Keratinocyte (primary cell): ENCODE data around the gene SLC43A3. TPM values are rescaled to one million over a fixed set of nuclear protein-coding genes. Genes with fewer than 3 reads are reported as not detected.

Source experiments
- DNase-seq: peaks from one replicate; pipeline ENCODE4 v3.0.0-alpha.2; 2011; ENCODE audit warnings: low read depth, missing footprints, low spot score
- FAIRE-seq: peaks from 2 replicates; lab custom pipeline; 2011; peaks lifted over from hg19 to GRCh38; lab: Jason Lieb, UNC
- H2AFZ ChIP-seq: 2 replicates; pipeline ENCODE4 v1.6.0; 2012; ENCODE audit warnings: low read length, control low read depth, inconsistent platforms; ENCODE audit not compliant: control insufficient read depth
- H3K27ac ChIP-seq: 2 replicates; pipeline ENCODE4 v1.5.1; 2011; ENCODE audit warnings: low read length; ENCODE audit not compliant: control insufficient read depth, insufficient read depth
- H3K27me3 ChIP-seq: 3 replicates; pipeline ENCODE4 v1.6.0; 2011; ENCODE audit warnings: low read length; ENCODE audit not compliant: control insufficient read depth, insufficient read depth; ENCODE audit errors: extremely low read depth
- H3K36me3 ChIP-seq, 2 experiments: 2 replicates in 1 of 2; 3 replicates in 1 of 2; pipeline ENCODE4 v1.5.1; 2011; ENCODE audit warnings: low read length in 2 of 2, mild to moderate bottlenecking in 1 of 2; ENCODE audit not compliant: control insufficient read depth in 2 of 2, insufficient read depth in 2 of 2; ENCODE audit errors: extremely low read depth in 1 of 2
- H3K4me1 ChIP-seq: 3 replicates; pipeline ENCODE4 v1.5.1; 2011; ENCODE audit warnings: low read length; ENCODE audit not compliant: control insufficient read depth, insufficient read depth; ENCODE audit errors: extremely low read depth
- H3K4me2 ChIP-seq: 3 replicates; pipeline ENCODE4 v1.6.0; 2011; ENCODE audit warnings: low read depth, low read length; ENCODE audit not compliant: control insufficient read depth, insufficient read depth; ENCODE audit errors: extremely low read depth
- H3K4me3 ChIP-seq, 3 experiments: fragments of 200-600 bp in 1 of 3; sonication (generic) in 1 of 3; 2 replicates in 2 of 3; 3 replicates in 1 of 3; pipeline ENCODE4 v1.5.1; 2011 to 2016; ENCODE audit warnings: low read length in 3 of 3, mild to moderate bottlenecking in 3 of 3, control low read depth in 2 of 3, inconsistent platforms in 1 of 3, low read depth in 1 of 3, mixed read lengths in 1 of 3, mixed run types in 1 of 3, moderate library complexity in 1 of 3; ENCODE audit not compliant: control insufficient read depth in 2 of 3, insufficient read depth in 2 of 3; ENCODE audit errors: extremely low read depth in 1 of 3
- H3K79me2 ChIP-seq: 2 replicates; pipeline ENCODE4 v1.6.0; 2012; ENCODE audit warnings: low read length; ENCODE audit not compliant: control insufficient read depth, insufficient read depth
- H3K9ac ChIP-seq: 3 replicates; pipeline ENCODE4 v1.6.0; 2011; ENCODE audit warnings: low read length; ENCODE audit not compliant: control insufficient read depth, insufficient read depth; ENCODE audit errors: extremely low read depth
- H3K9me1 ChIP-seq: 3 replicates; pipeline ENCODE4 v1.6.0; 2011; ENCODE audit warnings: low read length; ENCODE audit not compliant: control insufficient read depth, insufficient read depth; ENCODE audit errors: extremely low read depth
- H3K9me3 ChIP-seq: 2 replicates; pipeline ENCODE4 v1.5.1; 2012; ENCODE audit warnings: low read depth, low read length; ENCODE audit not compliant: control insufficient read depth
- H4K20me1 ChIP-seq: 3 replicates; pipeline ENCODE4 v1.6.0; 2011; ENCODE audit warnings: low read length; ENCODE audit not compliant: control insufficient read depth, insufficient read depth; ENCODE audit errors: extremely low read depth
- CTCF ChIP-seq, 3 experiments: IDR thresholded peaks in 1 of 3; conservative IDR thresholded peaks in 1 of 3; optimal IDR thresholded peaks in 1 of 3; 2 replicates in 2 of 3; 3 replicates in 1 of 3; pipeline versions ENCODE3 to v1.5.1; 2011; ENCODE audit warnings: low read length in 3 of 3, mild to moderate bottlenecking in 3 of 3, moderate library complexity in 2 of 3, control low read depth in 1 of 3, inconsistent platforms in 1 of 3; ENCODE audit not compliant: insufficient read depth in 2 of 3; ENCODE audit errors: extremely low read depth in 1 of 3
- EZH2 ChIP-seq: IDR thresholded peaks from one replicate; pipeline ENCODE4 v1.6.1; 2012; ENCODE audit warnings: inconsistent platforms, mild to moderate bottlenecking, low read length, moderate library complexity
- dilution Hi-C: fragments of 300-500 bp; cut with MboI; formaldehyde crosslinking; loops from one replicate; pipeline ENCODE4 v1.7.0; 2020; ENCODE audit warnings: low sequenced_read_pairs; ENCODE audit not compliant: extremely low pct_ligation_motif_present
- polyA plus RNA-seq, 5 experiments: library from polyadenylated mRNA; depleted of rRNA in 3 of 5; stranded (reverse) in 3 of 5; stranded (forward) in 1 of 5; unstranded in 1 of 5; fragments of >200 nt; gene quantifications; 1 replicate in 1 of 5; 2 replicates in 3 of 5; 3 replicates in 1 of 5; pipeline versions ENCODE4 v1.2.1 to v1.2.3, GENCODE V29; 2011 to 2012; ENCODE audit warnings: missing spikeins in 2 of 5, low read depth in 1 of 5, low replicate concordance in 1 of 5

The SLC43A3 gene
- polyA plus RNA-seq, 1 donor (not counting 4 experiments of a cell fraction or from before 2014, with no cell fraction given) = 48.1 TPM

- FAIRE-seq = peak; percentile 73
- Histone ChIP-seq H2AFZ (no peak overlapping the region), H3K9me3 (no peaks in the 10 kb centered on the region), H3K4me1 (peaks cover 11% of the 10 kb centered on the region), H3K79me2 (no peaks in the 10 kb centered on the region), H4K20me1 (no peaks in the 10 kb centered on the region), H3K27me3 (no peaks in the 10 kb centered on the region), H3K27ac (no peak overlapping the region), H3K36me3 (no peaks in the 10 kb centered on the region), H3K4me3 (no peak overlapping the region), H3K4me2 (no peak overlapping the region), H3K9me1 (no peaks in the 10 kb centered on the region), H3K9ac (no peak overlapping the region)
- dilution Hi-C loops = no loop called here
- DNase-seq = no peak
- TF ChIP-seq CTCF (optimal IDR thresholded peaks at IDR 0.05 in 1 of 3, IDR thresholded peaks at IDR 0.05 in 1 of 3, conservative IDR thresholded peaks at IDR 0.05 in 1 of 3; ENCODE audit: extremely low read depth in 1 of 3, insufficient read depth in 2 of 3, low read length in 3 of 3) (no peak), EZH2 (no peak)
Observed at GRCh38 chr11:57434640-57435546, 8.0 kb upstream of the SLC43A3 start.

- Histone ChIP-seq H3K27ac (no peak overlapping the region), H4K20me1 (no peaks in the 10 kb centered on the region), H3K36me3 (no peaks in the 10 kb centered on the region), H3K4me2 (no peak overlapping the region), H2AFZ (no peak overlapping the region), H3K4me1 (peaks cover 15% of the 10 kb centered on the region), H3K9me3 (no peaks in the 10 kb centered on the region), H3K27me3 (no peaks in the 10 kb centered on the region), H3K79me2 (no peaks in the 10 kb centered on the region), H3K9me1 (no peaks in the 10 kb centered on the region), H3K4me3 (no peak overlapping the region), H3K9ac (no peak overlapping the region)
- dilution Hi-C loops = no loop called here
- DNase-seq (no peak), FAIRE-seq (no peak)
- TF ChIP-seq CTCF (optimal IDR thresholded peaks at IDR 0.05 in 1 of 3, IDR thresholded peaks at IDR 0.05 in 1 of 3, conservative IDR thresholded peaks at IDR 0.05 in 1 of 3; ENCODE audit: extremely low read depth in 1 of 3, insufficient read depth in 2 of 3, low read length in 3 of 3) = no peak
- no peak for TF ChIP-seq EZH2
Observed at GRCh38 chr11:57432714-57433163, 5.8 kb upstream of the SLC43A3 start.
